ENCODE results near the gene EIF4ENIF1. TPM values are rescaled to one million over a fixed set of nuclear protein-coding genes. Genes with fewer than 3 reads are reported as not detected.
"Not testable (repeated sequence)": the region's sequence is repeated elsewhere in the genome, so short reads cannot be mapped to it uniquely, and the experiment has no call there.

Gene EIF4ENIF1
- total RNA-seq, 6 experiments from 2014 or later: 4.2 to 11.9 (median 8.3) TPM

DNA sequence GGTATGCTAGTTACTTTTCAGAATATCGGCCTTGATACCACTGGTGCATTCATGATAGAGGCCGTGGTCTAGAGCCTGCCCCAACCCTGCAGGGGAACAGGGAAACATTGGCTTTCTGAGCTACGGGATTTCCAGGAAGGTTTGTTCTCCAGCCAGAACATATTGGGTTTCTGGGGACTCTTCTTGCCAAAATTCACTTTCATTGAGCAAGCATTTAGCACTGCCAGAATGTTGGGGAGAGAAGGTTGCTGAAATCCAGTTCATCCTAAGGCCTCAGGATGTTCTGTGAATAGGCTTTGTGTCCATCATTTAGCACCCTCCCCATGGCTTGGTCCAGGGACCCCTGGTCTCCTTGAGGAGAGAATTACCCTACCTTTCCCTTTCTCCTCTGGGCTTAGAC lies 53.5 kb downstream of the EIF4ENIF1 start:
- DNase-seq: peak in 1 of 3 donors; percentile 46
- no peak for TF ChIP-seq POLR2A (IDR thresholded peaks at IDR 0.05)
- Histone ChIP-seq H3K36me3 (peaks cover 0 to 57% (median 25%) of the 10 kb centered on the region in 4 donors), H3K4me3 (no peak overlapping the region), H3K4me1 (peaks cover 0 to 31% (median 16%) of the 10 kb centered on the region in 4 donors), H3K9me3 (no peaks in the 10 kb centered on the region), H3K27ac (peak overlapping the region in 1 of 3 donors; percentile 39), H3K27me3 (no peaks in the 10 kb centered on the region)
- ATAC-seq: peak; percentile 68 to 77 (median 71)
- 18% methylated on average over 2 of the region's 3 CpGs for WGBS (ENCODE audit: insufficient coverage, low coverage, low lambda C conversion rate, missing lambda C conversion rate)
- intact Hi-C loops (cut with DNase I): no loop called here

GRCh38 chr22:31431950-31432349 lies 57.7 kb downstream of the EIF4ENIF1 start:
- Histone ChIP-seq H3K27me3 (no peaks in the 10 kb centered on the region), H3K4me1 (peaks cover 0 to 29% (median 15%) of the 10 kb centered on the region in 4 donors), H3K4me3 (no peak overlapping the region), H3K27ac (peak overlapping the region in 2 of 3 donors; percentile 24 to 57), H3K9me3 (no peaks in the 10 kb centered on the region), H3K36me3 (peaks cover 0 to 54% (median 21%) of the 10 kb centered on the region in 4 donors)
- intact Hi-C loops (cut with DNase I): no loop called here
- ATAC-seq (peak; percentile 56 to 79 (median 72)), DNase-seq (peak; percentile 46 to 79 (median 70))
- 33% methylated on average over 5 of the region's 5 CpGs for WGBS (ENCODE audit: insufficient coverage, low coverage, low lambda C conversion rate, missing lambda C conversion rate)
- TF ChIP-seq, protein P1, sequence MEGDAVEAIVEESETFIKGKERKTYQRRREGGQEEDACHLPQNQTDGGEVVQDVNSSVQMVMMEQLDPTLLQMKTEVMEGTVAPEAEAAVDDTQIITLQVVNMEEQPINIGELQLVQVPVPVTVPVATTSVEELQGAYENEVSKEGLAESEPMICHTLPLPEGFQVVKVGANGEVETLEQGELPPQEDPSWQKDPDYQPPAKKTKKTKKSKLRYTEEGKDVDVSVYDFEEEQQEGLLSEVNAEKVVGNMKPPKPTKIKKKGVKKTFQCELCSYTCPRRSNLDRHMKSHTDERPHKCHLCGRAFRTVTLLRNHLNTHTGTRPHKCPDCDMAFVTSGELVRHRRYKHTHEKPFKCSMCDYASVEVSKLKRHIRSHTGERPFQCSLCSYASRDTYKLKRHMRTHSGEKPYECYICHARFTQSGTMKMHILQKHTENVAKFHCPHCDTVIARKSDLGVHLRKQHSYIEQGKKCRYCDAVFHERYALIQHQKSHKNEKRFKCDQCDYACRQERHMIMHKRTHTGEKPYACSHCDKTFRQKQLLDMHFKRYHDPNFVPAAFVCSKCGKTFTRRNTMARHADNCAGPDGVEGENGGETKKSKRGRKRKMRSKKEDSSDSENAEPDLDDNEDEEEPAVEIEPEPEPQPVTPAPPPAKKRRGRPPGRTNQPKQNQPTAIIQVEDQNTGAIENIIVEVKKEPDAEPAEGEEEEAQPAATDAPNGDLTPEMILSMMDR (IDR thresholded peaks at IDR 0.05): no peak
- no peak for TF ChIP-seq POLR2A (IDR thresholded peaks at IDR 0.05)

GRCh38 chr22:31425331-31426050 lies 64.2 kb downstream of the EIF4ENIF1 start:
- TF ChIP-seq, protein P1 (IDR thresholded peaks at IDR 0.05): no peak
- no peak for TF ChIP-seq POLR2A (IDR thresholded peaks at IDR 0.05)
- 83% methylated on average over 8 of the region's 9 CpGs for WGBS (ENCODE audit: insufficient coverage, low coverage, low lambda C conversion rate, missing lambda C conversion rate)
- ATAC-seq (no peak), DNase-seq (no peak)
- Histone ChIP-seq H3K4me1 (no peaks in the 10 kb centered on the region), H3K27me3 (no peaks in the 10 kb centered on the region), H3K36me3 (peaks cover 0 to 97% (median 39%) of the 10 kb centered on the region in 4 donors), H3K4me3 (no peak overlapping the region), H3K27ac (no peak overlapping the region), H3K9me3 (no peaks in the 10 kb centered on the region)
- intact Hi-C loops (cut with DNase I): no loop called here

DNA sequence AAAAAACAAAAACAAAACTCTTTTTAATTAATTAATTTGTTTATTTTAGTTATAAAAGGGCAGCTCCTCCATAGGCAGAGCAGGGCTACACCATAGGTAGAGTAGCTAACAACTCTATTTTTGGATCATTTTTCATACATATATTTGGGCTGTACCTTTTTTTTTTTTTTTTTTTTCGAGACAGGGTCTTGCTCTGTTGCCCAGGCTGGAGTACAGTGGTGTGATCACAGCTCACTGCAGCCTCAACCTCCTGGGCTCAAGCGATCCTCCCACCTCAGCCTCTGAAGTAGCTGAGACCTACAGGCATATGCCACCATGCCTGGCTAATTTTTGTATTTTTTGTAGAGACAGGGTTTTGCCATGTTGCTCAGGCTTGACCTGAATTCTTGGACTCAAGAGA lies 87.3 kb downstream of the EIF4ENIF1 start:
- intact Hi-C loops (cut with DNase I): loop anchor here in 1 of 2 donors (10.0 kb wide), 1 partner anchor 58 kb away; the partner anchor contains the start of gene PATZ1
- peaks cover 2 to 56% (median 25%) of the 10 kb centered on the region in 4 donors for H3K36me3 ChIP-seq
- H3K4me1 ChIP-seq: peaks cover 0 to 23% (median 9%) of the 10 kb centered on the region in 4 donors
- 100% methylated on average over 1 of the region's 2 CpGs for WGBS (ENCODE audit: insufficient coverage, low coverage, low lambda C conversion rate, missing lambda C conversion rate)
- DNase-seq, H3K9me3 ChIP-seq, H3K4me3 ChIP-seq, H3K27me3 ChIP-seq, H3K27ac ChIP-seq, ATAC-seq: not testable (repeated sequence)

DNA sequence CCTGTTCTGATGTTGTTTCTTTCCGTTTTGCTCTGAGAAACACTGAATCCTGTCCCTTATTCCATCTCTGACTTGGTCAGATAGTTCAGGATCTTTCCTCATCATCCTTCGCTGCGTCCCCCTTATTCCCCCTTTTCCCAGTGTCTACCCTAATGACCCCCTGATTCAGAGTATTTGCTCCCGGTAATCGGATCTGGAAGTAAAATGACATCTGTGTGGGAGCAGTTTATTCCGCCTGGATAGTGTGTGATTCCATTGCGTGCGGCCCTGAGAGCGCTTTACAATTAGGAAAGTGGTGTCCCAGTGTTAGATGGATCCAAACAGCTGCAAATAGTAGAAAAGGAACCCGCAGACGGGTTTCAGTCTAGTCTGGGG lies 89.6 kb downstream of the EIF4ENIF1 start:
- no peak for DNase-seq
- H3K36me3 ChIP-seq: peaks cover 0 to 32% (median 16%) of the 10 kb centered on the region in 4 donors
- H3K27ac ChIP-seq: peak overlapping the region; percentile 82 to 86 (median 86)
- H3K9me3 ChIP-seq: no peaks in the 10 kb centered on the region
- intact Hi-C loops (cut with DNase I): loop anchor here in 1 of 2 donors (10.0 kb wide), 1 partner anchor 55 kb away; the partner anchor contains the start of gene PATZ1
- peak overlapping the region; percentile 95 to 97 (median 97) for H3K4me3 ChIP-seq
- peak in 2 of 4 donors; percentile 0 to 2 for ATAC-seq
- peaks cover 0 to 25% (median 9%) of the 10 kb centered on the region in 4 donors for H3K4me1 ChIP-seq
- WGBS (ENCODE audit: insufficient coverage, low coverage, low lambda C conversion rate, missing lambda C conversion rate): under 1% methylated on average over 11 of the region's 11 CpGs
- no peaks in the 10 kb centered on the region for H3K27me3 ChIP-seq
- TF ChIP-seq, protein P1 (IDR thresholded peaks at IDR 0.05): no peak
- TF ChIP-seq POLR2A (IDR thresholded peaks at IDR 0.05): no peak

Data from right lobe of liver (tissue), 6 donors.